CD4-positive, alpha-beta T cell (primary cell): ENCODE results near the gene PLPP6. TPM values are rescaled to one million over a fixed set of nuclear protein-coding genes. Genes with fewer than 3 reads are reported as not detected.
A peak's percentile ranks its signal among the peaks of the same experiment; 100 is the strongest.
"Not testable (repeated sequence)": the region's sequence is repeated elsewhere in the genome, so short reads cannot be mapped to it uniquely, and the experiment has no call there.

Source experiments
- ATAC-seq: fragments of 200-7000 bp; cut with Tn5 transposase; one replicate; pipeline ENCODE4 v1.10.0; 2022; ENCODE audit warnings: mild to moderate bottlenecking; ENCODE audit not compliant: poor library complexity
- CTCF ChIA-PET: fragments of 350-600 bp; sonication (Branson Sonifier 250); formaldehyde crosslinking; loops from one replicate; lab custom pipeline; 2021; ENCODE audit warnings: antibody characterized with exemption, inconsistent platforms; lab: Charles Lee
- POLR2A ChIA-PET: fragments of 350-600 bp; sonication (Branson Sonifier 250); formaldehyde crosslinking; loops from one replicate; lab custom pipeline; 2021; ENCODE audit warnings: antibody characterized with exemption, inconsistent platforms; lab: Charles Lee
- DNase-seq, 14 experiments: peaks; one replicate each; pipeline ENCODE4 v3.0.0-alpha.2; 2013 to 2020; ENCODE audit warnings: mixed read lengths in 2 of 14
- H3K27ac ChIP-seq, 2 donors: one replicate each; pipeline versions ENCODE4 v1.5.1 to v1.7.0; 2013; ENCODE audit warnings: low read length in 2 of 2, low read depth in 1 of 2, mild to moderate bottlenecking in 1 of 2
- H3K27me3 ChIP-seq, 2 experiments: 1 replicate in 1 of 2; 2 replicates in 1 of 2; pipeline versions ENCODE4 v1.6.1 to v1.7.0; 2013; ENCODE audit warnings: low read length in 2 of 2, control low read depth in 1 of 2, mild to moderate bottlenecking in 1 of 2, moderate library complexity in 1 of 2; ENCODE audit not compliant: insufficient read depth in 2 of 2, control insufficient read depth in 1 of 2
- H3K36me3 ChIP-seq: one replicate; pipeline ENCODE4 v1.6.1; 2013; ENCODE audit warnings: low read length, control low read depth; ENCODE audit not compliant: insufficient read depth
- H3K4me1 ChIP-seq: one replicate; pipeline ENCODE4 v1.6.1; 2013; ENCODE audit warnings: low read length, control low read depth; ENCODE audit not compliant: insufficient read depth
- H3K4me3 ChIP-seq: one replicate; pipeline ENCODE4 v1.5.1; 2013; ENCODE audit warnings: mild to moderate bottlenecking, low read length, moderate library complexity
- H3K9me3 ChIP-seq, 2 experiments: 1 replicate in 1 of 2; 2 replicates in 1 of 2; pipeline versions ENCODE4 v1.6.1 to v1.7.0; 2013; ENCODE audit warnings: low read length in 2 of 2, mild to moderate bottlenecking in 2 of 2, control low read depth in 1 of 2, moderate library complexity in 1 of 2; ENCODE audit not compliant: control insufficient read depth in 1 of 2, insufficient read depth in 1 of 2
- H3K27ac Mint-ChIP-seq: one replicate; pipeline ENCODE4 v1.8.0; 2020; ENCODE audit warnings: mixed read lengths
- H3K27me3 Mint-ChIP-seq: one replicate; pipeline ENCODE4 v1.8.0; 2021; ENCODE audit warnings: mixed read lengths
- H3K36me3 Mint-ChIP-seq: one replicate; pipeline ENCODE4 v1.8.0; 2021; ENCODE audit warnings: low read depth, mixed read lengths
- H3K4me1 Mint-ChIP-seq: one replicate; pipeline ENCODE4 v1.8.0; 2021; ENCODE audit warnings: low read depth, mixed read lengths
- H3K4me3 Mint-ChIP-seq: one replicate; pipeline ENCODE4 v1.8.0; 2020; ENCODE audit warnings: mild to moderate bottlenecking, mixed read lengths
- H3K9me3 Mint-ChIP-seq: one replicate; pipeline ENCODE4 v1.8.0; 2020; ENCODE audit warnings: mixed read lengths
- CTCF ChIP-seq: fragments of 200-600 bp; IDR thresholded peaks from one replicate; pipeline ENCODE4 v1.8.0; 2022; ENCODE audit warnings: antibody characterized with exemption, mild to moderate bottlenecking
- intact Hi-C, 2 experiments: fragments of 100-400 bp; cut with DNase I in 1 of 2; cut with micrococcal nuclease in 1 of 2; formaldehyde crosslinking; loops; one replicate each; pipeline versions ENCODE4 v1.15.1 to v1.9.0; 2023 to 2025; cut with DNase I, micrococcal nuclease
- total RNA-seq, 174 experiments: library from RNA in 2 of 174; stranded (reverse) in 2 of 174; gene quantifications; one replicate each; pipeline ENCODE4 v1.2.3 and lab custom pipeline; 2021 to 2026

PLPP6 gene
- total RNA-seq, 2 experiments from 2014 or later: 8.9 to 10.5 TPM

GRCh38 chr9:4654538-4654937, 7.6 kb upstream of the PLPP6 start:
- DNase-seq (no peak), ATAC-seq (no peak)
- Histone ChIP-seq H3K4me1 (peaks cover 3% of the 10 kb centered on the region), H3K36me3 (no peaks in the 10 kb centered on the region), H3K4me3 (no peak overlapping the region), H3K27me3 (no peaks in the 10 kb centered on the region), H3K9me3 (no peaks in the 10 kb centered on the region), H3K27ac (no peak overlapping the region)
- ChIA-PET CTCF (no interaction called here), POLR2A (interaction anchor here (0.6 kb wide), 1 partner anchor 96 kb away, joined by 3 read pairs; no protein-coding TSS in a partner anchor)
- H3K36me3 Mint-ChIP-seq: peaks cover 9% of the 10 kb centered on the region
- no peak for TF ChIP-seq CTCF
- intact Hi-C loops: no loop called here
- H3K4me3 Mint-ChIP-seq: no peak overlapping the region
- no peaks in the 10 kb centered on the region for H3K4me1 Mint-ChIP-seq
- H3K27ac Mint-ChIP-seq: no peak overlapping the region
- H3K27me3 Mint-ChIP-seq: no peaks in the 10 kb centered on the region
- H3K9me3 Mint-ChIP-seq: no peaks in the 10 kb centered on the region

GRCh38 chr9:4656196-4656595, 5.9 kb upstream of the PLPP6 start:
- intact Hi-C loops, H3K27ac ChIP-seq, CTCF ChIA-PET, POLR2A ChIA-PET, H3K4me3 ChIP-seq, H3K27me3 ChIP-seq, H3K36me3 ChIP-seq, H3K4me1 ChIP-seq, H3K27me3 Mint-ChIP-seq, H3K9me3 Mint-ChIP-seq, H3K4me3 Mint-ChIP-seq, H3K27ac Mint-ChIP-seq, H3K36me3 Mint-ChIP-seq, ATAC-seq, DNase-seq, H3K9me3 ChIP-seq, H3K4me1 Mint-ChIP-seq: not testable (repeated sequence)

GRCh38 chr9:4656621-4657020, 5.5 kb upstream of the PLPP6 start:
- CTCF ChIA-PET: no interaction called here
- ATAC-seq (no peak), DNase-seq (no peak)
- Mint-ChIP-seq H3K4me1 (peaks cover 6% of the 10 kb centered on the region), H3K9me3 (no peaks in the 10 kb centered on the region), H3K27ac (no peak overlapping the region), H3K4me3 (no peak overlapping the region), H3K36me3 (peaks cover 9% of the 10 kb centered on the region), H3K27me3 (no peaks in the 10 kb centered on the region)
- H3K9me3 ChIP-seq: no peaks in the 10 kb centered on the region
- H3K4me3 ChIP-seq: no peak overlapping the region
- intact Hi-C loops: no loop called here
- no peaks in the 10 kb centered on the region for H3K36me3 ChIP-seq
- H3K27ac ChIP-seq: no peak overlapping the region
- TF ChIP-seq CTCF: no peak
- H3K27me3 ChIP-seq: no peaks in the 10 kb centered on the region
- POLR2A ChIA-PET: no interaction called here
- H3K4me1 ChIP-seq: peaks cover 6% of the 10 kb centered on the region

- no peak overlapping the region for H3K4me3 ChIP-seq
- no peak overlapping the region for H3K27ac Mint-ChIP-seq
- no peaks in the 10 kb centered on the region for H3K27me3 Mint-ChIP-seq
- no peak for TF ChIP-seq CTCF
- no peaks in the 10 kb centered on the region for H3K27me3 ChIP-seq
- H3K36me3 ChIP-seq: no peaks in the 10 kb centered on the region
- POLR2A ChIA-PET: no interaction called here
- no peaks in the 10 kb centered on the region for H3K9me3 Mint-ChIP-seq
- ATAC-seq (no peak), DNase-seq (no peak)
- H3K4me1 Mint-ChIP-seq: peaks cover 12% of the 10 kb centered on the region
- no peak overlapping the region for H3K27ac ChIP-seq
- CTCF ChIA-PET: interaction anchor here (1.3 kb wide), 1 partner anchor 11 kb away, joined by 4 read pairs; no protein-coding TSS in a partner anchor
- peaks cover 12% of the 10 kb centered on the region for H3K4me1 ChIP-seq
- peaks cover 9% of the 10 kb centered on the region for H3K36me3 Mint-ChIP-seq
- no peaks in the 10 kb centered on the region for H3K9me3 ChIP-seq
- intact Hi-C loops: no loop called here
- H3K4me3 Mint-ChIP-seq: no peak overlapping the region
Measured at GRCh38 chr9:4657426-4658159, 4.5 kb upstream of the PLPP6 start.

GRCh38 chr9:4660665-4661064, 1.4 kb upstream of the PLPP6 start:
- H3K27me3 Mint-ChIP-seq, DNase-seq, H3K9me3 Mint-ChIP-seq, H3K27me3 ChIP-seq, CTCF ChIA-PET, H3K36me3 ChIP-seq, H3K4me3 ChIP-seq, H3K27ac ChIP-seq, ATAC-seq, H3K36me3 Mint-ChIP-seq, H3K9me3 ChIP-seq: not testable (repeated sequence)
- Mint-ChIP-seq H3K27ac (peak overlapping the region; percentile 27), H3K4me3 (peak overlapping the region; percentile 57), H3K4me1 (peaks cover 42% of the 10 kb centered on the region)
- POLR2A ChIA-PET: interaction anchor here (0.7 to 1.5 kb wide), 2 partner anchors 21 to 1223 kb away, joined by 3 to 4 read pairs; no protein-coding TSS in a partner anchor
- peaks cover 32% of the 10 kb centered on the region for H3K4me1 ChIP-seq
- intact Hi-C loops: loop anchor here (5.0 to 10.0 kb wide), 3 partner anchors 82 to 1136 kb away; partner anchors contain the start of genes AK3 (in 2 of the 2), RCL1 (in 1 of the 2) and RFX3 (in 1 of the 2)
